Measurements from ENCODE around the gene SCARB1.

The SCARB1 gene

DNA sequence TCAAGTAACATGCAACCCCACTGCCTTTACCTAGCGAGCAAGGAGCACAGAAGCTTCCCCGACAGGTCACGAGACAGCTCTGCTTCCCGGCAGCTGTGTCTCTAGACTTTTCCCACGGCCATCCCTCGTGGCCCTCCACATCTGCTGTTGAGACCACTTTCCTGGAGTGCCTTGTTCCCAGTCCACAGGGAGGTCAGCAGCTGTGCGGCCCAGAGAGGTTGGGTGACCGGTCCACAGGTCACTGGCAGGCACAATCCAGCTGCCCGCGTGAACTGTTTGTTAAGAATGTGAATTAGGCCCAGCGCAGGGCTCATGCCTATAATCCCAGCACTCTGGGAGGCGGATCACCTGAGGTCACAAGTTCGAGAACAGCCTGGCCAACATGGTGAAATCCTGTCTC lies 71.5 kb downstream of the SCARB1 start:
- ATAC-seq: no peak

DNA sequence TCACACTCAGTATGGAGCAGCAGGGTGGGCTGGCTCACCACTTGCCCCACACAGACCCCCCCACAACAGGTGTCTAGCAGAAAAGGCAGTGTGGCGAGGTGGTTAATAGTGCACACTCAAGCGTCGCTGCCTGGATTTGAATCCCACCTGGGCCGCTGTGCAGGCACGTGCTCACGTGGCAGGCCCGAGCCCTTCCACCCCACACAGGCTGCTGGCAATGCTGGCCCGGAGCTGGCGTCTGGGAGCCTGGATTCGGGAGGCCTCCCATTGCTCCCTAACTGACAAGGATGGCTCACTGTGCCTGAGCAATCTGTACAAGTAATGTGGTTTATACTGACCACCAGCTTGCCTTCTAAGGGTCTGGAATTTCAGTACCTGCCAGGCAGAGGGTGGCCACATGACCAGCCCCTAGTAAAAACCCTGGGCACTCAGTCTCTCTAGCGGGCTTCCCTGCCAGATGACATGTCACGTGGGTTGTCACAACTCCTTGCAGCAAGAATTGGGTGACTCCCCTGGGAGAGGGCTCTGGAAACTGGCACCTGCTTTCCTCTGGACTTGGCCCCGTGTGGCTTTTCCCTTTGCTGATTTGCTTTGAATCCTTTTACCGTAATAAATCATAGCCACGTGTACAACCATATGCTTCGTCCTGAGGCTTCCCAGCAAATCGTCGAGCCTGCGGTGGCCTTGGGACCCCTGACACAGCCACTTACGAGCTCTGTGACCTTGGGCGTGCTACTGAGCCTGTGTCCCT lies 72.8 kb downstream of the SCARB1 start:
- ATAC-seq: no peak

DNA sequence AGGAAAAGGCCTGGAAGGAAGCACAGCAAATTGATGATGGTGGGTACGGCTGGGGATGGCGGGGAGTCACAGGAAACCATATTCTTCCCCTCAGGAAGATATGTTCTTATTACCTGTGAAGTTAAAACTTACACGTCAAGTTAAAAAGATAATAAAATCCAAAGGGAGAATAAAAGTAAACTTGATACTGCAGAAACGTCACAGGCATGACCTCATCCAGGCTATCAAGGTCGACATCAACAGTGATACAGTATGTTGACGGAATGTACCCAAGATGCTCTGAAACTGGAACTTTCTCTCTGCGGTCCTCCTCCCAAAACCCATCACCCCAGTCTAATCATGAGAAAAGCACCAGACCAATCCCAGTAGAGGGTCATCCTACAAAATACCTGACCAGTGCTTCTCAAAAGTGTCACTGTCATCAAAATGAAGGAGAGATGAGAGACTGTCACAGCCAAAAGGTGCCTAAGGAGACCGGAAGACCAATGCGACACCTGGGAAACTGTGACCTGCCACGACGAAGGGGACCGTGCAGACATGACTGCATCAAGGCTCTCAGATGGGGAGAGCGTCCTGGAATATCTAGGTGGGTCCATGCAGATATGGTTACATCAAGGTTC lies 74.6 kb downstream of the SCARB1 start:
- no peak for ATAC-seq

DNA sequence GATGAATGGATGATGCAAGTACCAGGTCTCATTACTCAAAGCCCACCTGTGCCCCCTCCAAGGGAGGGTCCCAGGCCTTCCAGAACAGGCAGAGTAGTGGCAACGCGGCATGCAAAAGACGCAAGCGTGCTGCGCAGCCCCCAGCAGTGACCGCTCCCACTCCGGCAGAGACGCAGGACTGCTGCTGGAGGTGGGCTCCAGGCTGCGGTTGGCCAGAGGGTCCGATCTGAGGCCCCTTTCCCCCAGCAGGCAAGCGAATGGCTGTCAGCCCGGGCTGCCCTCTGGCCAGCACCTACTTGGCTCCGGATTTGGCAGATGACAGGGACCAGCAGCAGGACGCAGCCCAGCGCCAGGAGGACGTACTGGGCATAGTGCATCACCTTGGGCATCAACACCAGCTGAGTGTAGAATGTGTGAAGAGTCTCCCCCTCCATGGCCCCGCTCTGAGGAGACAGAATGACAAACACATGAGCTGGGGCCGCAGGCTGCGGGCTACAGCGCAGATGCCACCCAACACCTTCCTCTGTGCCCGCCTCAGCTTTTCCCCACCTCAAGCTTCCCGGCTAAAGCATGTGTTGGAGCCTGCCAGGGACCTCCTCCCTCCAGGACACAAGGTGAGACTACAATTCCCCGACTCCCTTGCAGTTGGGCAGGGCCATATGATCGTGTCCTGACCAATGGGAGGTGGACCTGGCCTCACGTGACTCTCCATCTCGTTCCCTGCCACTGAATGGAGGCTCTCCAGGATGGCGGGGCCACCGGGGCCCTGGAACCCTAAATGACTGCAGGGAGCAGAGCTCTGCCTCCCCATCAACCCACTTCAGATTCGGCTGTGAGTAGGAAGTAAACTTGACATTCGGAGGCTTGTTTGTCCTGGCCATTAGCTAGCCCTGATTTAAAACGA lies 77.4 kb downstream of the SCARB1 start:
- ATAC-seq: no peak

DNA sequence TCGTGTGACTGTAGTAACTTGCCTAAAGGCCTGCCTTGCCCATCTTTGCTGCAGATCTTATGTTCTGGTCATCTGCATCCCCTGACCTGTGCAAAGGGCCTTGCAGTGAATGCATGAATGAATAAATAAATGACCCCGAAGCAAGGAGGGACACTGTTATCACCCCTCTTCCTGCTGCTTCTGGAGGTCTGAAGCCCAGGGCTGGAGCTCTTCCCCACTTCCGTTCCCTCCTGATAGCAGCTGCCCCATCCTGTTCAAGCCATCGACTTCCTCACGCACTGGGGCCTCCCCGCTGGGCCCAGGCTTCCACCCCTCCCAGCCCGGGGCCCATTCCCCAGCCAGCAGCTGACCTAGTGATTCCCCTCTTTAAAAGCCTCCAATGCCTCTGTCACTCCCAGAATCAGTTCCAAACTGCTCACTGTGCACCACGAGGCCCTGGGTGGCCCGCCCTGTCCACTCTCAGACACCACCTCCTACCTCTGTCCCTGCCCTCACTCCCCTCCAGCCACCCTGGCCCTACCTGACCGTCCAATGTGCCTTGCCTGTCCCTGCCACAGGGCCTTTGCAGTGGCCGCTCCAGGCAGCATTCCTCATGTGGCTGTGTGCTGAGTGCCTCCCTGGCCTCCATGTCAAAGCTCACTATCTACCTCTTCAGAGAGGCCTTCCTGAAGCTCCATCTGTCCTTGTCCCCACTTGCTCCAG lies 78.6 kb downstream of the SCARB1 start:
- no peak for ATAC-seq

DNA sequence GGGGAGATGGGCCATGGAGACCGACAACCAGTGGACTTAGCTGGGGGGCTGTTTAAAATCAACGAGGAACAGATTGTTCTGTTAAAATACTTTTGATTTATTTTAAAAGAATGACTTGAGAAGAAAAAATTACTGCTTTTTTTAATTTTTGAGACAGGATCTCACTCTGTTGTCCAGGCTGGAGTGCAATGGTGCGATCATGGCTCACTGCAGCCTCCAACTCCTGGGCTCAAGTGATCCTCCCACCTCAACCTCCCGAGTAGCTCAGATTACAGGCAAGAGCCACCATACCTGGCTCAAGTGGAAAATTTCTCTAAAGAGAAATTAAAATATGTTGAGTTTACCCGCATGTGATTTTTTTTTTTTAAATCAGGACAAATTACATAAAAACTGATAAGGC lies 80.6 kb downstream of the SCARB1 start:
- no peak for ATAC-seq

DNA sequence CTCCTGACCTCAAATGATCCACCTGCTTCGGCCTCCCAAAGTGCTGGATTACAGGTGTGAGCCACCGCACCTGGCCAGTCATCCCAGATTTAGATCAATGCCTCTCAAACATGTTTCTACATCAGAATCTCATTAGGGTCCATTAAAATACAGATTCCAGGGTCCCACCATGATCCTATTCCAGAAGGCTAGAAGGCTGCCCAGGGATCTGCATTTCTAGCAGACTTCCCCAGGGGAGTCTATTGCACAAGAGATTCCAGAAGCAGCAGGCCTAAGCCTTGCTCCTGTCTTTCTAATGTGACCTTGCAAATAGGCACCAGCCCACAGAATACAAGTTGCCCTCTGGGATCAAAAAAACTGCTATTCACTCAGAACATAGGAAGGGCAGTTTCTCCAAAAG lies 81.5 kb downstream of the SCARB1 start:
- no peak for ATAC-seq

DNA sequence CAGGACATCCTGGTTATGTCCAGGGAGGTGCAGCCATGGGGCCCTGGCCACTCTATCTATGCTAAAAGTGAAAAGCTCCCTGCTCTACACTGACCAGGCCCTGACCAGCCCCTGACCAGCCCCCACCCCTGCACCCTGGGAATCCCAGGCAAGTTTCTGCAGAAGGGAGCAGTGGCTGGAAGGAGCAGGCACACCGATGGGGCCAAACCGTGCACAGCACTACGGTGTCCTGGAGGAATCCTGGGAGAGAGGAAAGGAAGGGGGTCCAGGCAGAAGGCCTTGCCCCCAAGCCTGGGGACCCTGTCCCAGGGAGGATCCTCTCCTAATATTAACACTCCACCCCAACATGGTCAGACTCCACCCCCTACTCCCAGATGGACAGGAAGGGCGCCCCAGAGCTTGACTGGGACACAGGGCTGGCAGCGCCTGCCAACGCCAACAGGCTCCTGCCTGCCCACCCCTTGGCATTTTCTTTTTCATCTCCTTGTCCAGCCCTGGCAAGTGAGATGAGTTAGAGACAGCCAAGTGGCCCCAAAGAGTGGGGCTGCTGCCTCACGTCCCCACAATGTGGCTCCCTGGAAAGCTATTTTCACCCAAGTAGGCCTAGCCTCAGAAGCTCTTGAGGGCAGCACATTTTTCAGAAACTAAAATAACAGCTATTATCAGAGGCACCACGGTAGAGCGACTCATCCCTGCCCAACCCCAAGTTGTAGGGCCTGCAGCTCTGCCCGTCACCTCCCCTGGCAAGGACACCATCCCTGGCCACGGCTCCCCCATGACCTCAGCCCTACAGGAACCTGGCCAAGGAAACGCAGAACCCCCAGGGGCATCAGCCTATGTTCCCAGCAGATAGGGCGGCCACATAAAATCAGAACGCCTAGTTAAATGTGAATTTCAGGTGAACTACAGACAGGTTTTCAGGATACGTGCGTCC lies 82.6 kb downstream of the SCARB1 start:
- ATAC-seq: no peak

DNA sequence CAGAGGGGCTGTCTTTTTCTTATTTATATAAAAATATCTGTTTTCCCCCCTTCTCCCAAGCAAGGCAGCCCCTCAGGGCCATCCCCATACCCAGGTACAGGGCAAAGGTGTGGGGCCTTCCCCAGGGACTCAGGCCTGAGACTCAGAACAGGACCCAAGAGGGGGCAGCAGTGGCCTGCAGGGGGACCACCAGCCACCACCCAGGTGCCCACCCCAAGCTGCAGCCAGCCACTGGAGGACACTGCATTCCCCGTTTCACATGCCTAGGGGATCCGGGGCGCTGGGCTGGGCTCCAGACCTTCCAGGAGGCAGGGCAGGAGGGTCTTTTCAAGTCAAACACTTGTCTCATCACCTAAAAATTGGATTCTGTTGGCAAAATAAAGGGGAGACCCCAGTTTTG lies 83.3 kb downstream of the SCARB1 start:
- no peak for ATAC-seq

DNA sequence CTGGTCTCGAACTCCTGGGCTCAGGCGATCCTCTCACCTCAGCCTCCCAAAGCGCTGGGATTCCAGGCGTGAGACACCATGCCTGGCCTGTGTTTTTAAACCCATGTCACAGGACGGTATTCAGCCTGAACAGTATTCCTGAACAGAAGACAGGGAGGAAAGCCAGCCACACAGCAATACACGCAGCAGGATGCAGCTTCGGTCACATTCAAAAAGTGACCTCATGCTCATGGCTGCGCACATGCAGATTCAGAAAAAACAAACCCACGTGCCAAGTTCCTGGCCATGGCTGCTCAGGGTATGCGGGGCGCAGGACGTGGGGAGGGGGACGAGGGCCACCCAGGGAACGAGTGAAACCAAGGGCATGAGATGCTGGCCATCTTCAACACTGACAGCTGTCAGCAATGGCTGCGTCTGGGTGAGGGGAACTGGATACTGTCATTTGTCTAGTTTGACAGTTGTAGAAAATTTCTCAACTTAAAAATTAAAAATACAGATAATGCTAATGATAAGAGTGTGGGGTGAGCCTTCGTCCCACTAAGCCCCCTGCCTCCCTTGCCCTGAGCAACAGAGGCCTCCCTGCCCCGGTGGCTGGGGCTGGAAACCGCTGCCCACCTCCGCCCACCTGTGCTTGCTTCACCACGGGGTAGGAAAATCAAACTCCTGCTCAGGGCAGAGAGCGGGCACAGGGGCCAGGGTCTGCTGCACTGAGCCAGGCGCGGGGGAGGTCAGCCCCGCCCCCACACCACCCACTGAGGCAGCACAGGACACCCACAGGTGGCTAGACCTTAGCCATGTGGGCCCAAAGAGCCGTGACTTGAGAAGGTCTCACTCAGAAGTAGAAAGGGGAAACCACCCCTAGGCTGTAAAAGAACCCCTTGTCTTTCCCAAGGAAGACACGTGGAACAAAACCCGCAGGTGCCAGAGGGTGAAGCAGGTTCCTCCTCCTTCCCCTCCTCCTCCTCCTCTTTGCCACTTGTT lies 84.2 kb downstream of the SCARB1 start:
- ATAC-seq: no peak

DNA sequence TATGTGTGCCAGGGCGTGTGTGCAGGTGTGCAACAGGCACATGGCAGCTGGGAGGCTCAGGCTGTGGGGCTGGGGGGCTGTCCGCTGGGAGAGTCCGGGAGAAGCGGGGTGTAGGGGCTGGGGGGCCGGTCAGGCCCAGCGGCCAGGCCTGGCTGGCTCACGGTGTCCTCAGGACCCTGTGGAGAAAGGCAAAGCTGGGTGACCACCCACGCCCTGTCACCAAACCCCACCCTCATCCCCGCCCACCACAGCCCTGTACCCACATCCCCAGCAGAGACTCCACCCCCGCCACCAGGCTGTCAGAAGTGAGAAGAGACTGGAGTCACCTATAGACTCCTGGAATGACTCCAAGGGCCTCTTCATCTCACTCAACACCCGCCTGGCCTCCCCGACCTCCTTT lies 85.3 kb downstream of the SCARB1 start:
- no peak for ATAC-seq

DNA sequence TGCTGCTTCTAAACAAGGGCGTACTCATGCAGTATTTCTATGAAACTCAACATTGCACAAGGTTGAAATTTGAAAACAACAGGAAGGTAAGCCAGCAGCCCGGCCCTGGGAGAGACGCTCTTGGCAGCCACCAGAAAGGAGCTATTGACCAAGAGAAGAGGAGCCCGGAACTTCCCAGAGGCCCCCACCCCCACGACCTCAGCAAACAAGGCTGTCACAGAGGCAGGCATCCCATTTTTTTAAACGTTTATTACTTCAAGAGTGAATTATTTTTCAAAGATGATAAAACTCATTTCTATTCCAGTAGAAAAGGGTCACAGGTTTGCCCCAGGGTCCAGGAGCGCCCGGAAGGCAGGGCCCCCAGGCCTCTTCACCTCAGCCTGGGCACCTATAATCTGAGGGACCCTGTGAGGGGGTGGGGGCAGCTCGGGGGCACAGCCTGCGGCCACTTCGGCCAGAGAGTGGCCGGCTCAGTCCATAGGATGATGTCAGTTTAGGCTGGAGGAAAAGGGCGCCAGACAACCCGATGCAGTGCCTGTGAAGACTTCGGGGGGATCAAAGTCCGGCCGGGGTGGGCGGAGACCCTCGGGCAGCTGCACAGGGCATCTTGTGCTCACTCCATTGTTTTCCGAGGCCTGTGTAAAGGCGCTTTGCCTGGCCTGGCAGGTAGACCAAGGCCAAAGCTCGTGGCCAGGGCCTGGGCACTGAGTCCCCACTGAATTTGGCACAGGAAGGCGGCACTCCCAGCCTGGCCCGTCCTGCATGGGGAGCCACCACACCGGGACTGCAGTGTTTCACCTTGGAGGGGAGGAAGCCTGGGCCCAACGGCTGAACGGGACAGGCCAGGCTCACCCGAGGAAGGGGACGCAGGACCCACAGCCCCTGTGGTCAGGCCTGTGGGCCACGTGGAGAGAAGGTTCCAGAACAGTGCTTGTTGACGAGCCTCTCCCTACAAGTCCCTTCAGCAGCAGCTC lies 86.0 kb downstream of the SCARB1 start:
- no peak for ATAC-seq

DNA sequence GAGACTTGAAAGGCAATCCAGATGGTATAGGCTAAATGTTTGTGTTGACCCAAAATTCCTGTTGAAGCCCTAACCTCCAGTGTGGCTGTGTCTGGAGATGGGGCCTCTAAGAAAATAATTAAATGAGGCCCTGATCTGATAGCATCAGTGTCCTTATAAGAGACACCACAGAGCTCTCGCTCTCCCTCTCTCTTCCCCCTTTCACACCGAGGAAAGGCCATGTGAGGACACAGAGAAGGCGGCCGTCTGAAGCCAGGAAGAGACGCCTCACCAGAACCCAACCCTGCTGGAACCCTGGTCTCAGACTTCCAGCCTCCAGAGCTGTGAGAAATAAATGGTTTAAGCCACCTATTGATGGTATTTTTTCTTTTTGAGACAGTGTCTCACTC lies 87.5 kb downstream of the SCARB1 start:
- no peak for ATAC-seq

DNA sequence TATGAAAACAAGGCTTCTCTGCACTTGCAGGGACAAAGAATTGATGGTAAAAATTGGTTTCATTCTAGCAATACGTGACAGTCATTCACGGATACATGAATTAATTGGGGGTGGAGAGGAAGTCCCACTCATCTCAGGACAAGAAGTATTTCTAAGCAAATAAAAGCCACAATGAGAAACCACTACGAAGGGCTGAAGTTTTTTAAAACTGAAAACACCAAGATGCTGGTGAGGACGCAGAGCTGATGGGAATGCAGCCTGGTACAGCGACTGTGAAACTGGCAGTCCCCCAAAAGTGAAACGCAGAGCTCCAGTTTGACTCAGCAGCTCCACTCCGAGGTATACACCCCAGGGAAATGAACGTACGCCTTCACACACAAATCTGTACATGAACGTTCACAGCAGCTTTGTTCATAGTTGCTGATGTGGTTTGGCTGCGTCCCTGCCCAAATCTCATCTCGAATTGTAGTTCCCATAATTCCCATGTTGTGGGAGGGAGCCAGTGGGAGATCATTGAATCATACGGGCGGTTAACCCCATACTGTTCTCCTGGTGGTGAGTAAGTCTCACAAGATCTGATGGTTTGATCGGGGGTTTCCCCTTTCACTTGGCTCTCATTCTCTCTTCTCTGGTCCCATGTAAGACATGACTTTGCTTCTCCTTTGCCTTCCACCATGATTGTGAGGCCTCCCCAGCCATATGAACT lies 89.0 kb downstream of the SCARB1 start:
- peak; percentile 89 to 92 for ATAC-seq

DNA sequence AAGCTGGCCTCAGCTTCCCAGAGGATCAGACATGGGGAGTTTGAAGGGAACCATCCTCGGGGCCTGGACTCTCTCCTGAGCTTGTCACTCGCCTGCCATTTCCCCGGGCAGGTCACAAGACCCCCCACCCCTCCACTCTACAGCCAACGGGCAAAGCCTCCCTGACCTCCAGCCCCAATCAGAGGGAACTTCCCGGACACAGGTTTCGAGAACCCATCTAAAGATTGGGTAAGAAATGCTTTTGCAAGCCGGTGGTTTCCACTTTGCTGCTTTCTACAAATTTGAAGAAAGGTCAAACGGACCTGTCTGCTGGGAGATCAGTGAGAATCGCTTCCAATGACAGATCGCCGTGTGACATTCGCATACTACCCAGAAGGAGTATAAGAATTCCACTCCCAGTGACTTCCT lies 89.6 kb downstream of the SCARB1 start:
- peak in 1 of 2 donors; percentile 11 for ATAC-seq

DNA sequence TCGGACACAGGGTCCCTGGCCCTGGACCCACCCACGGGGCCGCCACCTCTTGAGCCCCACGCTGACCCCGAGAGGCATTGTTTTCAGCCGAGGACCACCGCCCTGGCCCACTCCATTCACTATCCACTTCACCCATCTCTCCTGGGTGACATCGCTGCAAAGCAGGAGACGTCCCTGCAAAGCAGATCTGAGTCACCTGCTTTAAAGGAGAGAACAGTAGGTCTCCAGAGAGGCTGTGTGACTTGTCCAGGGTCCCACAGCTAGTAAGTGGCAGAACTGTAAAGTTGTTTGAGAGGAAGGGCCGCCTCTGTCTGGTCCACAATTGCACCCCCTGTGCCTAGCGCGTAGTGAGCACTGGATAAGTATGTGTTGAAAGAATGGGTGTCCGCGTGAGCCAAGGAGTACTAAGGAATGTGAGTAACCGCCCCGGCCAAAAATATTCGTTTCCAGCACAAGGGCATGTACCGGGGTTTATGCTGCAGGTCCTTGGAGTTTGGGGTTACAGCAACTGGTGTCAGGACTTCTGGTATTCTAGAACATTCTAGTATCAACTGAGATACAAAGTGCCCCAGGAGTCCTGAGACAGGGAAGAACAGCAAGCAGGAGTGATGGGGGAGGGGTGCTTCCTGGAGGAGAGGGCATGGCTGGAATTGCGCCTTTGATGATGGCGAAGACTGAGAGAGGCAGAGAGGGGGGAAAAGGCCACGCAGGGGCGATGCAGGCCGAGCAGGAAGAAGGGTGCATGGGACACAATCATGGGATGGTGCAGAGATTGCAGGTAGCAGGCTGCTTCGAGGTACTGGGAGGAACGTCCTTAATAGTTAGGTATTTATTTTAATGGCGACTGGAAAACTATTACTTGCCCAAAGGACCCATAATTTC lies 91.1 kb downstream of the SCARB1 start:
- ATAC-seq: no peak

DNA sequence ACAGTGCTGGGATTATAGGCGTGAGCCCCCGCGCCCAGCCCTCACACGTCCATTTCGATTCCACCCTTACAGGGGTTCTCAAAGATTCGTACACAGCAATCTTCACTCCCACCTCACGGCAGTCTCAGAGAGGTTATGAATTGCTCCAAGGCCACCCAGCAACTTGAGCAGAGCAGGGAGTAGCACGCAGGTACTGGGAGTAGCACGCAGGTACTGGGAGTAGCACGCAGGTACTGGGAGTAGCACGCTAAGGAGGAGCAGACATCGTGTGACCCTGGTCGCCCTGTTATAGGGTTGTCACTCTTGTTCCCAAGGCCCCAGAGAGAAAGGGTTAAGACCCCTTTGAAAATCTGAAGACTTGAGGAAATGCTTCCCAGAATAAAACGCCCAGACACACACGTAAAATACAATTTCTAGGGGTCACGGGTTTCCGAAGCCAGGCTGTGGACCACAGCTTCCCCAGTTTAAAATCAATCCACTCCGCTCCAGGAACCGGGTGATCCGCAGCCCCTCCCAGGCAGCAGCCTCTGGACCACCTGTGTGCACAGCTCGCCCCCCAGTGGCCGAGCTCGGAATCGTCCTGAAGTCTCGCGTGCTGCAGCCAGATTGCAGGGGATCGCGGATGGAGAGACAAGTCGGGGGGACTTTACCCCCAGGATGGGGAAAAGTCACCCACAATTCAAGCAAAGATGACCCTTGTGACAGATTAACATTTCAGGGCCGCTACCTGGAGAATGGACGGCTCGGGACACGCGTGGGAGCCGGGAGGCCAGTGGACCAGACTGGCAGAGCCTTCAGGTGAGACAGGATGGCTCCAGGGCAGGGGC lies 92.0 kb downstream of the SCARB1 start:
- ATAC-seq: no peak
